LNCaP clone FGC (cell line): ENCODE data around the gene ST3GAL5.
"Not testable (repeated sequence)": the region's sequence is repeated elsewhere in the genome, so short reads cannot be mapped to it uniquely, and the experiment has no call there.

ENCODE experiments used
- DNase-seq: peaks from one replicate; pipeline ENCODE4 v3.0.0-alpha.2; 2011; ENCODE audit warnings: low read depth
- H3K4me3 ChIP-seq: 2 replicates; pipeline ENCODE4 v1.5.1; 2011; ENCODE audit warnings: mild to moderate bottlenecking, low read depth, low read length, control low read depth
- CTCF ChIP-seq: IDR thresholded peaks from 2 replicates; pipeline ENCODE4 v1.5.1; 2012; ENCODE audit warnings: mild to moderate bottlenecking; ENCODE audit not compliant: control insufficient read depth, insufficient read depth; ENCODE audit errors: extremely low read depth

ST3GAL5 gene

GRCh38 chr2:85933753-85934594 lies 45.2 kb upstream of the ST3GAL5 start:
- DNase-seq, result no peak
- TF ChIP-seq CTCF, result no peak
- H3K4me3 ChIP-seq, result no peak overlapping the region

- H3K4me3 ChIP-seq, DNase-seq: not testable (repeated sequence)
These were observed 42.4 kb upstream of the ST3GAL5 start for GRCh38 chr2:85931151-85931550.

- no peak overlapping the region for H3K4me3 ChIP-seq
- DNase-seq, result no peak
- TF ChIP-seq CTCF, result no peak
These were observed 41.6 kb upstream of the ST3GAL5 start for GRCh38 chr2:85930129-85931124.

- no peak overlapping the region for H3K4me3 ChIP-seq
- no peak for TF ChIP-seq CTCF
- no peak for DNase-seq
These were observed 40.6 kb upstream of the ST3GAL5 start for GRCh38 chr2:85929096-85930050.

GRCh38 chr2:85926931-85927661 lies 38.3 kb upstream of the ST3GAL5 start:
- no peak for DNase-seq
- no peak for TF ChIP-seq CTCF
- no peak overlapping the region for H3K4me3 ChIP-seq

- DNase-seq, result no peak
- no peak overlapping the region for H3K4me3 ChIP-seq
- TF ChIP-seq CTCF, result no peak
These were observed 37.7 kb upstream of the ST3GAL5 start for GRCh38 chr2:85926526-85926925.
